HEK293 (cell line): Measurements from ENCODE around the gene R3HDM2.

Experiments
- CTCF ChIA-PET: fragments of 350-600 bp; formaldehyde crosslinking; extraction: SDS; loops from one replicate; lab custom pipeline; 2021; ENCODE audit warnings: antibody characterized with exemption; lab: Yijun Ruan, JAX
- POLR2A ChIA-PET: fragments of 300-600 bp; formaldehyde crosslinking; extraction: SDS; loops from one replicate; lab custom pipeline; 2020; ENCODE audit warnings: antibody characterized with exemption, inconsistent platforms; lab: Yijun Ruan, JAX
- H3K27ac ChIP-seq: fragments of 200-500 bp; sonication (Bioruptor generic); 2 replicates; pipeline ENCODE4 v1.5.1; 2014; ENCODE audit warnings: low read depth, low read length, control low read depth, inconsistent platforms; ENCODE audit errors: extremely low read depth
- H3K36me3 ChIP-seq, 2 experiments: fragments of 200-500 bp in 1 of 2; sonication (Bioruptor generic) in 1 of 2; 1 replicate in 1 of 2; 2 replicates in 1 of 2; pipeline ENCODE4 v1.5.1; 2014 to 2017; ENCODE audit warnings: inconsistent platforms in 2 of 2, low read length in 2 of 2; ENCODE audit not compliant: control insufficient read depth in 2 of 2, insufficient read depth in 1 of 2
- H3K4me1 ChIP-seq: fragments of 200-500 bp; sonication (Bioruptor generic); 2 replicates; pipeline ENCODE4 v1.5.1; 2014; ENCODE audit warnings: mild to moderate bottlenecking, low read length, inconsistent platforms; ENCODE audit not compliant: control insufficient read depth, insufficient read depth
- H3K4me3 ChIP-seq: 2 replicates; pipeline ENCODE4 v1.5.1; 2011; ENCODE audit warnings: low read depth, mild to moderate bottlenecking, control low read depth, low read length, moderate library complexity
- H3K9me3 ChIP-seq: fragments of 200-500 bp; sonication (Bioruptor generic); 2 replicates; pipeline ENCODE4 v1.5.1; 2014; ENCODE audit warnings: low read depth, low read length, inconsistent platforms; ENCODE audit not compliant: control insufficient read depth, insufficient read depth
- BCL11A ChIP-seq: fragments of 450-650 bp; formaldehyde crosslinking; IDR thresholded peaks from 2 replicates; pipeline ENCODE4 v1.5.1; 2016; ENCODE audit warnings: low read depth, missing biosample characterization, missing genetic modification characterization
- EGR2 ChIP-seq: fragments of 450-650 bp; formaldehyde crosslinking; IDR thresholded peaks from 2 replicates; pipeline ENCODE4 v1.5.1; 2016; ENCODE audit warnings: low read depth, missing biosample characterization, missing genetic modification characterization
- FEZF1 ChIP-seq: fragments of 450-650 bp; formaldehyde crosslinking; IDR thresholded peaks from 2 replicates; pipeline ENCODE4 v1.5.1; 2016; ENCODE audit warnings: missing biosample characterization, missing genetic modification characterization
- HOXA7 ChIP-seq: sonication (generic); formaldehyde crosslinking; IDR thresholded peaks from 2 replicates; pipeline ENCODE4 v1.8.1; 2022; ENCODE audit warnings: missing genetic modification reagents, borderline replicate concordance
- MZF1 ChIP-seq: fragments of 450-650 bp; formaldehyde crosslinking; IDR thresholded peaks from 2 replicates; pipeline ENCODE4 v1.5.1; 2017; ENCODE audit warnings: missing biosample characterization, missing genetic modification characterization, borderline replicate concordance
- REPIN1 ChIP-seq: fragments of 450-650 bp; formaldehyde crosslinking; IDR thresholded peaks from 2 replicates; pipeline ENCODE4 v1.5.1; 2017; ENCODE audit warnings: missing biosample characterization, missing genetic modification characterization, low read depth
- SP2 ChIP-seq: fragments of 450-650 bp; formaldehyde crosslinking; IDR thresholded peaks from 2 replicates; pipeline ENCODE4 v1.5.1; 2016; ENCODE audit warnings: missing biosample characterization, missing genetic modification characterization
- ZBTB17 ChIP-seq: fragments of 450-650 bp; formaldehyde crosslinking; IDR thresholded peaks from 2 replicates; pipeline ENCODE4 v1.5.1; 2016; ENCODE audit warnings: missing biosample characterization, missing genetic modification characterization
- ZBTB8A ChIP-seq: fragments of 450-650 bp; formaldehyde crosslinking; IDR thresholded peaks from 2 replicates; pipeline ENCODE4 v1.5.1; 2016; ENCODE audit warnings: missing biosample characterization, missing genetic modification characterization
- ZNF10 ChIP-seq: fragments of 450-650 bp; formaldehyde crosslinking; IDR thresholded peaks from 2 replicates; pipeline ENCODE4 v1.5.1; 2017; ENCODE audit warnings: missing biosample characterization, missing genetic modification characterization
- ZNF138 ChIP-seq: fragments of 450-650 bp; formaldehyde crosslinking; IDR thresholded peaks from 2 replicates; pipeline ENCODE4 v1.5.1; 2016; ENCODE audit warnings: missing biosample characterization, missing genetic modification characterization, borderline replicate concordance
- ZNF146 ChIP-seq: fragments of 450-650 bp; formaldehyde crosslinking; IDR thresholded peaks from 2 replicates; pipeline ENCODE4 v1.5.1; 2016; ENCODE audit warnings: missing biosample characterization, missing genetic modification characterization
- ZNF239 ChIP-seq: fragments of 450-650 bp; formaldehyde crosslinking; IDR thresholded peaks from 2 replicates; pipeline ENCODE4 v1.5.1; 2016; ENCODE audit warnings: missing biosample characterization, missing genetic modification characterization
- ZNF350 ChIP-seq: fragments of 450-650 bp; formaldehyde crosslinking; IDR thresholded peaks from 2 replicates; pipeline ENCODE4 v1.5.0; 2017; ENCODE audit warnings: missing biosample characterization, mild to moderate bottlenecking, missing genetic modification characterization
- ZNF48 ChIP-seq: fragments of 450-650 bp; formaldehyde crosslinking; IDR thresholded peaks from 2 replicates; pipeline ENCODE4 v1.5.1; 2016; ENCODE audit warnings: missing biosample characterization, missing genetic modification characterization
- ZNF610 ChIP-seq: fragments of 450-650 bp; formaldehyde crosslinking; IDR thresholded peaks from 2 replicates; pipeline ENCODE4 v1.5.1; 2016; ENCODE audit warnings: missing biosample characterization, missing genetic modification characterization, borderline replicate concordance
- ZNF626 ChIP-seq: fragments of 450-650 bp; sonication (Bioruptor Pico); formaldehyde crosslinking; IDR thresholded peaks from 2 replicates; pipeline ENCODE4 v1.5.1; 2018; ENCODE audit warnings: missing biosample characterization, missing genetic modification characterization, inconsistent platforms
- ZNF670 ChIP-seq: fragments of 450-650 bp; formaldehyde crosslinking; IDR thresholded peaks from 2 replicates; pipeline ENCODE4 v1.5.1; 2016; ENCODE audit warnings: missing biosample characterization, missing genetic modification characterization, low read depth
- ZNF677 ChIP-seq: fragments of 450-650 bp; IDR thresholded peaks from 2 replicates; pipeline ENCODE4 v1.5.0; 2018; ENCODE audit warnings: missing biosample characterization, mild to moderate bottlenecking, missing genetic modification characterization, moderate library complexity
- ZNF777 ChIP-seq: fragments of 450-650 bp; formaldehyde crosslinking; IDR thresholded peaks from 2 replicates; pipeline ENCODE4 v1.5.1; 2017; ENCODE audit warnings: missing biosample characterization, missing genetic modification characterization, borderline replicate concordance
- ZNF785 ChIP-seq: fragments of 450-650 bp; formaldehyde crosslinking; IDR thresholded peaks from 2 replicates; pipeline ENCODE4 v1.5.1; 2016; ENCODE audit warnings: missing biosample characterization, missing genetic modification characterization
- ZNF792 ChIP-seq: fragments of 450-650 bp; formaldehyde crosslinking; IDR thresholded peaks from 2 replicates; pipeline ENCODE4 v1.5.1; 2016; ENCODE audit warnings: missing biosample characterization, missing genetic modification characterization
- TF ChIP-seq, protein P1 (sequence below): fragments of 450-650 bp; formaldehyde crosslinking; IDR thresholded peaks from 2 replicates; pipeline ENCODE4 v1.5.1; 2016; ENCODE audit warnings: missing biosample characterization, missing genetic modification characterization

The R3HDM2 gene

DNA sequence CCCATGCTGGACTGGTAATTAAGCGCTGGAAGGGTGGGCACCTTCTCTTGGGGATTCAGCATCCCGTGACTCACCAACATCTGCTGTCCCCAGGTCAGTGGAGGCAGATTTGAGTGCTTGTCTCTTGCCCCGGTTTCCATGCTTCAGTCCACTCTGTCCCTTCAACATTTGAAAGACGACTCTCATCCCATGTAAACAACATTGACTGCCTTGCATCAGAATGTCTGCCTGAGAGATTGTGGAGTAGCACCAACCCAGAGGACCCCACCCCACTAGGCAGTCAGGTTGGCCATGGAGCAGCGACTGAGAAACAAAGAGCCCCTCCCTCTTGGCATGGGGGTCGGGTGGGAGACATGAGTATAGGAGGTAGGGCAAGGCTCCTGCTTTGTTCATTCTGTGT is 174.9 kb downstream of the R3HDM2 start (continued):
- TF ChIP-seq ZNF350 (tag by site-specific recombination) (no peak), BCL11A (tag by site-specific recombination) (no peak), ZBTB8A (tag by site-specific recombination) (no peak)

DNA sequence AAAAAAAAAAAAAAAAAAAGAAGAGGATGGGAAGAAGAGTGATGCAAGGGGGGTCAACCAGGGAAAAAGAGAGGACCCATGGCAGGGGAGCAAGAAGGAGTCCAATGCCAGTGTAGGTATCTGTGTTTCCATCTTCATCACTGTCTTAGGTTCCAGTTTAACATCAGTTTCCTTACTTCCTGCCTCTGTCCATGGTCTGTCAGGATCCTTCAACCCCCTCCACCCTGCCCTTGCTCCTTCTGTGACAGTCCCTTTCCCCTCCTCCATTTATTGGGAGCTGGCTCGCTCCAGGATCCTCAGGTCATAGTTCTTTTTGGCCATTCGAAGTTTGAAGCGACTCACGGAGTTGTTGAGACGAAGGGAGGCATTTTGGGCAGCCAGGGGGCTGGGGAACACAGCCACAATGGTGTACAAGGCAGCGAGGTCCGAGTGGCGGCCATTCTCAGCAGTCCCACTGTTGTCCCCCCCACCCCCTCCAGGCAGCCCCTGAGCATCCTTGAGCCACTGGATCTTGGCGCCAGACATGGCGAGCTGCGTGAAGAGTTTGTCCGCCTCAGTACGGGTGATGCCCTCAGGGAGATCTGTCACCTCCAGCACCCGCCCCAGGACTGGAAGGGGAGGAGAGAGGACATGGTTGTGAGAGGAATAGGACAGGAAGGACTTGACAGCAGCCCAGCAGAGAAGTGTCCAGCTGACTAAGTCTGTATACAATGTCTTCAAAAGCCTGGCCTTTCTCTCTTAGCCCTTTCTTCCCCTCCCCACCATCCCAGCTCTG is 176.2 kb downstream of the R3HDM2 start:
- CTCF ChIA-PET = interaction anchor here (0.9 to 1.1 kb wide), 2 partner anchors 9 to 41 kb away, joined by 3 to 4 read pairs; no protein-coding TSS in a partner anchor
- POLR2A ChIA-PET = interaction anchor here (0.6 kb wide), 1 partner anchor 201 kb away, joined by 3 read pairs; no protein-coding TSS in a partner anchor
- Histone ChIP-seq H3K27ac (no peak overlapping the region), H3K9me3 (no peaks in the 10 kb centered on the region), H3K4me1 (0 out of 2 replicates have a peak, but pooled peaks cover 4% of the 10 kb centered on the region), H3K4me3 (no peak overlapping the region), H3K36me3 (peaks cover 3 to 52% of the 10 kb centered on the region in 2 experiments)
- TF ChIP-seq SP2 (tag by site-specific recombination) (no peak), ZNF239 (tag by site-specific recombination) (no peak)
- TF ChIP-seq, protein P1, sequence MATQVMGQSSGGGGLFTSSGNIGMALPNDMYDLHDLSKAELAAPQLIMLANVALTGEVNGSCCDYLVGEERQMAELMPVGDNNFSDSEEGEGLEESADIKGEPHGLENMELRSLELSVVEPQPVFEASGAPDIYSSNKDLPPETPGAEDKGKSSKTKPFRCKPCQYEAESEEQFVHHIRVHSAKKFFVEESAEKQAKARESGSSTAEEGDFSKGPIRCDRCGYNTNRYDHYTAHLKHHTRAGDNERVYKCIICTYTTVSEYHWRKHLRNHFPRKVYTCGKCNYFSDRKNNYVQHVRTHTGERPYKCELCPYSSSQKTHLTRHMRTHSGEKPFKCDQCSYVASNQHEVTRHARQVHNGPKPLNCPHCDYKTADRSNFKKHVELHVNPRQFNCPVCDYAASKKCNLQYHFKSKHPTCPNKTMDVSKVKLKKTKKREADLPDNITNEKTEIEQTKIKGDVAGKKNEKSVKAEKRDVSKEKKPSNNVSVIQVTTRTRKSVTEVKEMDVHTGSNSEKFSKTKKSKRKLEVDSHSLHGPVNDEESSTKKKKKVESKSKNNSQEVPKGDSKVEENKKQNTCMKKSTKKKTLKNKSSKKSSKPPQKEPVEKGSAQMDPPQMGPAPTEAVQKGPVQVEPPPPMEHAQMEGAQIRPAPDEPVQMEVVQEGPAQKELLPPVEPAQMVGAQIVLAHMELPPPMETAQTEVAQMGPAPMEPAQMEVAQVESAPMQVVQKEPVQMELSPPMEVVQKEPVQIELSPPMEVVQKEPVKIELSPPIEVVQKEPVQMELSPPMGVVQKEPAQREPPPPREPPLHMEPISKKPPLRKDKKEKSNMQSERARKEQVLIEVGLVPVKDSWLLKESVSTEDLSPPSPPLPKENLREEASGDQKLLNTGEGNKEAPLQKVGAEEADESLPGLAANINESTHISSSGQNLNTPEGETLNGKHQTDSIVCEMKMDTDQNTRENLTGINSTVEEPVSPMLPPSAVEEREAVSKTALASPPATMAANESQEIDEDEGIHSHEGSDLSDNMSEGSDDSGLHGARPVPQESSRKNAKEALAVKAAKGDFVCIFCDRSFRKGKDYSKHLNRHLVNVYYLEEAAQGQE = peak; percentile 95

DNA sequence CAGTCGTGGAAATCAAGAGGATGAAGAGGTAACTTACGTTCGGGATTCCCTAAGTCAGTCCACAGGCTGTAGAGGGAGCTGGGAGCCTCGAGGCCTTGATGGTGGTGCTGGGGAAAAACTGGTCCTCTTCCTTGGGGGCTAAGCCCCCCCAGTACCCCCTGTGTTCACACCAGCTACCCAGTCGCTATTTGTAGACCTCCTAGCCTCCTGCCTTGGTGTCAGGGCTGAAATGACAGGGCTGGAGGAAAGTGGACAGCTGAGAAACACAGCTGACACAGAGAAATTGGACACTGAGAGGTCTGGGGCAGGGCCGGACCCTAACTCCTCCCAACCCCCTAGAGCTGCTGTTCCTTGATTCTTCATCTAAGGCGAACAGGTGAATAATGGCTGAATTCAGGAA is 179.9 kb downstream of the R3HDM2 start, which contains the start of gene STAC3:
STAC3 (minus strand) TSS at position 232 of the 400 bp plus-strand sequence. CDS start 1,551 bp downstream, outside the sequence.
- TF ChIP-seq SP2 (tag by site-specific recombination) (no peak), ZNF677 (no peak), MZF1 (tag by site-specific recombination) (no peak), HOXA7 (CRISPR knock-in tag) (no peak), FEZF1 (tag by site-specific recombination) (no peak), ZNF10 (tag by site-specific recombination) (no peak), ZNF146 (tag by site-specific recombination) (no peak), ZNF777 (tag by site-specific recombination) (no peak), ZNF626 (tag by site-specific recombination) (no peak), ZNF610 (tag by site-specific recombination) (no peak), ZNF670 (tag by site-specific recombination) (no peak), REPIN1 (no peak), ZNF792 (no peak), ZNF785 (tag by site-specific recombination) (no peak), ZNF138 (no peak), EGR2 (tag by site-specific recombination) (no peak), ZBTB17 (no peak), ZNF48 (tag by site-specific recombination) (no peak)
- Histone ChIP-seq H3K4me1 (0 out of 2 replicates have a peak, but pooled peaks cover 4% of the 10 kb centered on the region), H3K4me3 (no peak within 1 kb of the TSS), H3K27ac (no peak within 1 kb of the TSS), H3K9me3 (no peaks in the 10 kb centered on the region), H3K36me3 (peaks cover 0 to 18% of the 10 kb centered on the region in 2 experiments; a peak in 2 of 3 replicates)
- POLR2A ChIA-PET = interaction anchor here (0.6 kb wide), 1 partner anchor 9 kb away, joined by 4 read pairs; no protein-coding TSS in a partner anchor
- CTCF ChIA-PET = interaction anchor here (0.7 to 3.3 kb wide), 11 partner anchors 8 to 202 kb away, joined by 3 to 27 read pairs (median 3); no protein-coding TSS in a partner anchor
